Nephron progenitor cell (in vitro differentiated cells): ENCODE measurements around the gene DLAT.

ENCODE experiments used
- DNase-seq: peaks from one replicate; pipeline ENCODE4 v3.0.0; 2021
- H3K27ac Mint-ChIP-seq: 2 replicates; pipeline ENCODE4 v1.8.0; 2021; ENCODE audit warnings: mild to moderate bottlenecking, moderate library complexity, mixed read lengths
- H3K27me3 Mint-ChIP-seq: 2 replicates; pipeline ENCODE4 v1.8.0; 2021; ENCODE audit warnings: mild to moderate bottlenecking, low read depth, mixed read lengths; ENCODE audit not compliant: poor library complexity
- H3K36me3 Mint-ChIP-seq: 2 replicates; pipeline ENCODE4 v1.8.0; 2021; ENCODE audit warnings: low read depth, mixed read lengths
- H3K4me1 Mint-ChIP-seq: 2 replicates; pipeline ENCODE4 v1.8.0; 2021; ENCODE audit warnings: mixed read lengths
- H3K4me3 Mint-ChIP-seq: 2 replicates; pipeline ENCODE4 v1.8.0; 2021; ENCODE audit warnings: mild to moderate bottlenecking, moderate library complexity, mixed read lengths
- H3K9me3 Mint-ChIP-seq: 2 replicates; pipeline ENCODE4 v1.8.0; 2021; ENCODE audit warnings: mild to moderate bottlenecking, moderate library complexity, mixed read lengths
- TF ChIP-seq, protein P1 (sequence below): fragments of 200-600 bp; sonication (generic); IDR thresholded peaks from 2 replicates; pipeline ENCODE4 v1.5.0; 2021; ENCODE audit warnings: antibody characterized with exemption

DLAT gene

GRCh38 chr11:112013497-112014164 lies 11.6 kb upstream of the DLAT start:
- Mint-ChIP-seq H3K4me3 (no peak overlapping the region), H3K4me1 (peaks cover 10% of the 10 kb centered on the region), H3K27me3 (no peaks in the 10 kb centered on the region), H3K36me3 (peaks cover 33% of the 10 kb centered on the region), H3K9me3 (peaks cover 25% of the 10 kb centered on the region), H3K27ac (peak overlapping the region; percentile 12)
- TF ChIP-seq, protein P1, sequence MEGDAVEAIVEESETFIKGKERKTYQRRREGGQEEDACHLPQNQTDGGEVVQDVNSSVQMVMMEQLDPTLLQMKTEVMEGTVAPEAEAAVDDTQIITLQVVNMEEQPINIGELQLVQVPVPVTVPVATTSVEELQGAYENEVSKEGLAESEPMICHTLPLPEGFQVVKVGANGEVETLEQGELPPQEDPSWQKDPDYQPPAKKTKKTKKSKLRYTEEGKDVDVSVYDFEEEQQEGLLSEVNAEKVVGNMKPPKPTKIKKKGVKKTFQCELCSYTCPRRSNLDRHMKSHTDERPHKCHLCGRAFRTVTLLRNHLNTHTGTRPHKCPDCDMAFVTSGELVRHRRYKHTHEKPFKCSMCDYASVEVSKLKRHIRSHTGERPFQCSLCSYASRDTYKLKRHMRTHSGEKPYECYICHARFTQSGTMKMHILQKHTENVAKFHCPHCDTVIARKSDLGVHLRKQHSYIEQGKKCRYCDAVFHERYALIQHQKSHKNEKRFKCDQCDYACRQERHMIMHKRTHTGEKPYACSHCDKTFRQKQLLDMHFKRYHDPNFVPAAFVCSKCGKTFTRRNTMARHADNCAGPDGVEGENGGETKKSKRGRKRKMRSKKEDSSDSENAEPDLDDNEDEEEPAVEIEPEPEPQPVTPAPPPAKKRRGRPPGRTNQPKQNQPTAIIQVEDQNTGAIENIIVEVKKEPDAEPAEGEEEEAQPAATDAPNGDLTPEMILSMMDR = no peak
- no peak for DNase-seq

- Mint-ChIP-seq H3K27me3 (no peaks in the 10 kb centered on the region), H3K4me1 (peaks cover 10% of the 10 kb centered on the region), H3K9me3 (peaks cover under 1% of the 10 kb centered on the region), H3K27ac (no peak overlapping the region), H3K36me3 (peaks cover 48% of the 10 kb centered on the region), H3K4me3 (no peak overlapping the region)
- TF ChIP-seq, protein P1 = no peak
- DNase-seq = no peak
These were observed 9.0 kb upstream of the DLAT start for GRCh38 chr11:112016088-112016764.

DNA sequence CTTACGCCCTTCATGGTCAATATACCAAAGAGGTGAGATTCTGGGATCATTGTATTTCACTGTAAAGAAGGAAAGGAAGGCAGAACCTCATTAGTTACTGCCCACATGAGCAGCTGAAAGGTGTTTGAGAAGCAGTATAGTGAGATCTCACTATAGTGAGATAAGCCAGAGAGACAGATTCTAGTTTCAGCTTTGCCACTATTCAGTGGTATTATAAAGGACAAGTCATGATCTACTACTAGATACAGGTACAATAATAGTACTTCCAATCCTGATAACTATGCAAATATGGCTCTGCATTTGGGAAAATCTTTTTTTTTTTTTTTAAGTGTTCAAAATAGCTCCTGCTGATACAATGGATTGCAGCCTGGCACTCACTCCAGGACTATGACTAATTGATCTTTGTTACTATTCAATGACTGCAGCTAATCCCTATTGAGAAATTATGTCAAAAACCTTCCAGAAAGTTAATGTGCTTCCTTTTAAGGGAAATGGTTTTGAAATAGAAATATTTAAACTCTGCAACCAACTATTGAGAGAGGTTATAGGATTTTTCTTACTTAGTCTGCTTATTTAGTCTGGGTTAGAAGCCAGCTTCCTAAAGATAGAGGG lies 8.3 kb upstream of the DLAT start:
- no peaks in the 10 kb centered on the region for H3K27me3 Mint-ChIP-seq
- H3K36me3 Mint-ChIP-seq = peaks cover 48% of the 10 kb centered on the region
- TF ChIP-seq, protein P1 = no peak
- peaks cover 10% of the 10 kb centered on the region for H3K4me1 Mint-ChIP-seq
- H3K27ac Mint-ChIP-seq = no peak overlapping the region
- DNase-seq = no peak
- no peak overlapping the region for H3K4me3 Mint-ChIP-seq
- H3K9me3 Mint-ChIP-seq = no peaks in the 10 kb centered on the region

DNA sequence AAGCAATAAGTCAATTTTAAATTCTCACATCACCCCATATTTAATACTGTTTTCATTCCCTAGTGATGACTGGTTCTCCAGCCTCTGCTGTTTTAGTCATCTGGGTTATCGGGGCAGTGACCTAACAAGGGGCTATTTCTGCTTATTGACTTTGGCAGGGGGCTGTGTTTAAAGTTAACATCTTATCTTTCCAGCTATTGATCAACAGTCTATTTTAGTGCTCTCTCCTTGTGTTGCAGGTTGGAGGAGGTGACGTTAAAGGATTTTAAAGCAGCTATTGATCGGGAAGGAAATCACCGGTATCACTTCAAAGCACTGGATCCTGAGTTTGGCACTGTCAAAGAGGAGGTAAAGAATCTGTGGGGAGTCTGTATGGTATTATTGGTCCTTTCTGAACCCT lies 7.7 kb upstream of the DLAT start:
- no peak for DNase-seq
- H3K27ac Mint-ChIP-seq = no peak overlapping the region
- H3K4me3 Mint-ChIP-seq = no peak overlapping the region
- TF ChIP-seq, protein P1 = no peak
- H3K4me1 Mint-ChIP-seq = peaks cover 10% of the 10 kb centered on the region
- H3K36me3 Mint-ChIP-seq = peaks cover 51% of the 10 kb centered on the region
- H3K27me3 Mint-ChIP-seq = no peaks in the 10 kb centered on the region
- H3K9me3 Mint-ChIP-seq = no peaks in the 10 kb centered on the region

- H3K9me3 Mint-ChIP-seq = no peaks in the 10 kb centered on the region
- H3K4me1 Mint-ChIP-seq = peaks cover 12% of the 10 kb centered on the region
- no peak overlapping the region for H3K4me3 Mint-ChIP-seq
- TF ChIP-seq, protein P1 = no peak
- H3K27me3 Mint-ChIP-seq = no peaks in the 10 kb centered on the region
- H3K27ac Mint-ChIP-seq = no peak overlapping the region
- no peak for DNase-seq
- H3K36me3 Mint-ChIP-seq = peaks cover 51% of the 10 kb centered on the region
These were observed 6.1 kb upstream of the DLAT start for GRCh38 chr11:112019066-112019465.
